ENCODE measurements around the gene PDE8A.
"Not testable (repeated sequence)": the region's sequence is repeated elsewhere in the genome, so short reads cannot be mapped to it uniquely, and the experiment has no call there.

Gene PDE8A

GRCh38 chr15:85011160-85011571 is 29.5 kb downstream of the PDE8A start:
- no peak for DNase-seq (ENCODE audit: low read depth)

GRCh38 chr15:85011724-85012123 is 30.1 kb downstream of the PDE8A start:
- not testable (repeated sequence) for DNase-seq (ENCODE audit: low read depth)

GRCh38 chr15:85013785-85014184 is 32.1 kb downstream of the PDE8A start:
- no peak for DNase-seq (ENCODE audit: low read depth)

DNA sequence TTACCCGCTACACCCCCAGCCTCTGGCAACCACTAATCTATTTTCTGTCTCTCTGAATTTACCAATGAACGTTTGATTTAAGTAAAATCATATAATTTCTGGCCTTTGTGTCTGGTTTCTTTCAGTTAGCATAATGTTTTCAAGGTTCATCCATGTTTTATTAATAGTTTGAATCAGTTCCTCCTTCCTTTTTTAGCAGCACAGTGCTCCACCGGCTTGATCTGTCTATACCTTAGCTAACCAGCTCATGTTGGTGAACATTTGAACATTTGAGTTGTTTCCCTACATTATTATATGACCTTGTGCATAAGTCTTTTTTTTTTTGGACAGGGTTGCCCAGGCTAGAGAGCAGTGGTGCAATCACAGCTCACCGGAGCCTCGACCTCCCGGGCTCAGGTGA is 33.3 kb downstream of the PDE8A start:
- DNase-seq (ENCODE audit: low read depth), result no peak

DNA sequence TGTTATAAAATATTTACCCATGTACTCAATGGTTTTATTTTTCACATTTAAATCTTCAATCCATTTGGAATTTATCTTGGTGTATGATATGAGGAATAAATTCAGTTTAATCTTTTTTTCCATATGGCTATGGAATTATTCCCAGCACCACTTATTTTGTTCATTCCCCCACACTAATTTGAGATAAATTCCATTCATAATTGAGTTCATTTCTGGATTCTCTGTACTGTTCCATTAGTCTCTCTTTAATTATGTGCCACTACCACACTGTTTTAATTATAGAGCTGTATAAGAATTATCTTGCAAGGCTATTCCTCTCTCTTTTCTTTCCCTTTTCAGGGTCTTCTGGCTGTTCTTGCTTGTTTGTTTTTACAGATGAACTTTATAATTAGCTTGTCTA is 34.6 kb downstream of the PDE8A start:
- no peak for DNase-seq (ENCODE audit: low read depth)

DNA sequence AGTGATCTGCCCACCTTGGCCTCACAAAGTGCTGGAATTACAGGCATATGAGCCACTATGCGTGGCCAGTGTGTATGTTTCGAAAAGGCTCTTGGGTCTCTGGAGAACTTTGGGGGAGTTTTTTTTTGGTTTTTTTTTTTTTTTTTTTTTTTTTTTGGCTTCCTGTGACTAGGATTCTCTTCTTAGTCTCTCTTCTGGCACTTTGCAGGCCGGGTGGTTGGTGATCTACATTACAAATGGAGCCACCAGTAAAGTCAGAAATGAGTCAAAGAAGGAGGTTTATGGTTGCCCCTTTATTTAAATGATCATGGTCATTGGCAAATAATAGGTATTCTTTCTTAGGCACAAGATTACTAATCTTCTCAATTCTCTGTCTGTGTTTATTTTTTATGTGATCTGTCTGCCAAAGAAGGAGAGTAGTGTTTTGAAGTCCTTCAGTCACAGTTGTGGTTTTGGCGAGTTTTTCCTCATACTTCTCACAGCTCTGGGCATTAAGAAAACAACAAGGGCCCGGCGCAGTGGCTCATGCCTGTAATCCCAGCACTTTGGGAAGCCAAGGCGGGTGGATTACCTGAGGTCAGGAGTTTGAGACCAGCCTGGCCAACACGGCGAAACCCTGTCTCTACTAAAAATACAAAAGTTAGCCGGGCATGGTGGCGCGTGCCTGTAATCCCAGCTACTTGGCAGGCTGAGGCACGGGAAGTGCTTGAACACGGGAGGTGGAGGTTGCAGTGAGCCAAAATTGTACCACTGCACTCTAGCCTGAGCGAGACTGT is 38.3 kb downstream of the PDE8A start:
- DNase-seq (ENCODE audit: low read depth), result no peak

DNA sequence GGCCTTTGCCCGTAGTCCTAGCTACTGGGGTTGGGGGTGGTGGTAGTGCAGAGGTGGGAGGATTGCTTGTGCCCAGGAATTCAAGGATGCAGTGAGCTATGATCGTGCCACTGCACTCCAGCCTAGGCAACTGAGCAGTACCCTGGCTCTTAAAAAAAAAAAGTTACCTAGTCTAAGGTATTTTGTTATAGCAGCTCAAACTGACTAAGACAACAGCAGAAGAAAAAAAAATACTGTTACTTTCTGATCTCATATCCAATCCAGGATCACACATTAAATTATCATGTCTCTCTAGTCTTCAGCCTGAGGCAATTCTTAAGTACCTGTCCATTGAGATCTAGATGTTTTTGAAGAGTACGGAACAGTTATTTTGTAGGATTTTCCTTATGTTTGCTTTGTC is 39.8 kb downstream of the PDE8A start:
- no peak for DNase-seq (ENCODE audit: low read depth)

DNA sequence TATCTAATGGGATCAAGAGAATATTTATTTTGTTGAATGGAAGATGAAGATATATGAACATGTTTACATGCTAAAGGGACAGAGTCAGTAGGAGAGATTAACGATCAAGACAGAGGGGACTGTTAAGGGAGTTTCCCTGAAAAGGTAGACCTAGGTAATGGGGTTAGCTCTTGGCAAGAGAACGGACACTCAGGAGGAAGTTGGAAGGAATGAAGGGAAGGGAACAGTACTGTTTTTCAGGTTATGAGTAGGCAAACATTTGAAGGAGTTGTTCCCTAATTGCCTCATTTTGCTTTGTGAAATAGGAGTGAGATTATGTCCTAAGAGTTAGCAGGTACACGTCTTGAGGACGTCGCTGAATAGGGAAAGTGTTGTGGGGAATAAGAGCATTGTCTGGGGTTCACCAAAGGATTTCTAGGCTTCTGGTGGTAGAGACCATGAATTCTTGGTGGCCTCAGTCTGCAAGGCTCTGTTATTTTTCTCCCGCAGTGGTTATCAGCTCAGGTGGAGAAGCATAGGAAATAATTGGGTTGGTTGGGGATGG is 41.3 kb downstream of the PDE8A start:
- no peak for DNase-seq (ENCODE audit: low read depth)

DNA sequence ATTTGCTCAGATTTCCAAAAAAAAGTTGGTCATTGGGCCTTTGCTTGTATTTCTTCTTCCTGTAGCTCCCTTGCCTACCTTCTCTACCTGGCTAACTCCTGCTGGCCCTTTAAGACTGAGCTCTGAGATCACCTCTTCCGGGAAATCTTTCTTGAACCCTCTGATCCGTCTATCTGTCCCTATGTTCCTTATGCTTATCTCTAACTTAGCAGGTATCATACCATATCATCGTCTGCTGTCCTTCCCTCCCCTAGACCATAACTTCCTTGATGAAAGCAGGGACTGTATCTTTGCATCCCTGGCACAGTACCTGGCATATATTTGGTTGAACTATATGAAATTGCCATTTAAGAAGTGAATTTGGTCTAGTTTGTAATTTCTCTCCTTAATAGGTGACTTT is 42.3 kb downstream of the PDE8A start:
- no peak for DNase-seq (ENCODE audit: low read depth)

- DNase-seq (ENCODE audit: low read depth), result no peak
Observed at GRCh38 chr15:85024509-85025336, 43.1 kb downstream of the PDE8A start.

DNA sequence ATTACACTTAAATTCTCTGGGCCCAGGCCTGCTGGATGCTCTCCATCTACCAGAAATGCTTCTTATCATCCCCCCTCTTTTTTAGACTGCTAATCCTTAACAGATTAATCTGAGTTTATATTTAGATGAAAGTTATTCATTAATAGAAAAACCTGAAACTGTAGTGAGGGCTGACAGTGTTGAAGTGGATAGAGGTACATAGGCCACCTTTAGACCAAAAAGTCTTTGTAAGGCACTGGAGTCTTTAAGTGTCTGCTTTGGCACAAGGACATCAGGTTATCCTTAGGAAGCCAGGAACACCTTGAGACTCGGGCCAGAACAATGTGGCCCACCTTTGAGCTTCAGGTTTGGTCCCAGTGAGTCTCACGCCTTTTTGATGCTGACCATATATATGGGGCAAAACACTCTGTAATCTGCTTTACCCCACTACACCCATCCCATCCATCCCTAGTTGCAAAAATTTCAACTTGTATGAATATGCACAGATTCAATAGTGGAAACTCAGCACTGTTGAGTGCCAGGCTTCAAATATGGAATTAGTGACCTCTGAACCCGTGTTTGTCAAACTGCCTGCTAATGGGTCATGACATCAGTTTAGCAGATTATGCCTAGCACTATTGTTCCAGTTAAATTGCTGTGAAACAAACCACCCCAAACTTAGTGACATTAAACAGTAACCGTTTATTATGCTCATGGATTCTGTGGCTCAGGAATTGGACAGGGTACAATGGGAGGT is 44.0 kb downstream of the PDE8A start:
- DNase-seq (ENCODE audit: low read depth), result no peak

GRCh38 chr15:85026304-85027032 is 44.8 kb downstream of the PDE8A start:
- DNase-seq (ENCODE audit: low read depth), result no peak

- DNase-seq (ENCODE audit: low read depth), result no peak
Observed at GRCh38 chr15:85027033-85027380, 45.4 kb downstream of the PDE8A start.

DNA sequence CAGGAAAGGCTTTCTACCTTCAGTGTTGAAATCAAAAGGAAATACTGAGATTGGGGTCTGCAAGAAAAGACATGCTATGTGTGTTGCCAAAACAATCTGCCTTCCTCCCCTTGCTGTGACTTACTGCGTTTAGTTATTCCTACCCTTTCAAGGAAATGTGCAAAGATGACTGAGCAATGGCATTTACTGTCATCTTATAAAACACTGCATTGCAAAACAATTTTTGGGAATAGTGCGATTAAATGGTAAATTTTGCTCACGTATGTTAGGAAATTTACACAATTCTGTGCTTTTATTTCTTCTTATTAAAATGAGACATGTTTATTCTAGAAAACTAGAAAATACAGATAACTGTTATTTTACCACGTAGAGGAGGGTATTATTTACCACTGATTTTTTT is 45.8 kb downstream of the PDE8A start:
- no peak for DNase-seq (ENCODE audit: low read depth)

GRCh38 chr15:85028416-85028815 is 46.8 kb downstream of the PDE8A start:
- no peak for DNase-seq (ENCODE audit: low read depth)

GRCh38 chr15:85029221-85029620 is 47.6 kb downstream of the PDE8A start:
- no peak for DNase-seq (ENCODE audit: low read depth)

DNA sequence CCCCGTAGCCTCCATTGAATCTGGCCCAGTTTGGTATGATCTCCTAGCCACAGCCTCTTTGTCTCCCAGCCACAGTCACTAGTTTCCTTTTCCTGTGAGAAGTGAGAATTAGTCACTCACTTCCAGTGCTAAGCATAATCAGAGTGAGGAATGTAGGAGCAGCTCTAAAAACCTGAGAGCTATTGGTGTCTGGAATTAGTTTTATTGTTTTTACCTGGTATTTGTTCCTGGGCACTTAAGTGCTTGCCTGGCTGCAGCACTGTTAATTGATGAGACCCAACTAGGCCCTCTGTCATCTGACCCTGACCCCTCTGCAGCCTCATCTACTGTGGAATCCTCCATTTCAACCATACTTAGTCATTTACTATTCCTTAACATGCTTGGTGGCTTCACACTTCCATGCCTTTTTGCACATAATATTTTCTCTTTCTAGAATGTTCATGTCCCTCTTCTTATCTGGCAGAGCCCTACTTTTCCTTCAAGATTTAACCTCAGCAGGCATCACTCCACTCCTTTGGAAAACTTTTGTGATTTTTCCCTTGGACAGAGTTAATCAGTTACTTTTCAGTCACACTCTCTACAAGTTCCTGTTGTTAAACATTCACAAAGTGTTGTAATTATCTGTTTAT is 48.8 kb downstream of the PDE8A start:
- DNase-seq (ENCODE audit: low read depth), result no peak

- DNase-seq (ENCODE audit: low read depth), result no peak
Observed at GRCh38 chr15:85031086-85031943, 49.7 kb downstream of the PDE8A start.

GRCh38 chr15:85031944-85032558 is 50.4 kb downstream of the PDE8A start:
- no peak for DNase-seq (ENCODE audit: low read depth)

DNA sequence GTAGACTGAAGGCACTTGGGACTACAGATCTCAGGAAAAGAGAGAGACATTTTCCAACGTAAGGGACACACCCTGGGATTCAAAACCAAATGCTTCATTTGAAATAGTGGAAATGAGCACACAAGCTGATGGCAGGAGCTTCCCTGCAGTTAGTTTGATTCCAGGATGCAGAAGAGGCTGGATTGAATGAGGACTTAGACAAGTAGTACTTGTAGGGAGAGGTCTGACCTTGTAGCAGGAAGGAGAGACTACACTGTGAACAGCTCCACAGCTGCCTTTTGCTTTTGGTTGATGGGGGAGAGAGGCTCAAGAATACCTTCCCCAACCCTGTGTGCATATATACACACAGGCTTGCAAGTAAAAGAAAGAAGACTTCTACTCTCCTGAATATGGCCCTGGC is 51.5 kb downstream of the PDE8A start:
- DNase-seq (ENCODE audit: low read depth), result no peak
